Parathyroid adenoma (tissue), 2 donors: ENCODE data around the gene NPHS1.

Experiments used
- H2AFZ ChIP-seq: fragments of 300-600 bp; sonication (generic); one replicate; pipeline ENCODE4 v1.7.0; 2017; ENCODE audit warnings: antibody characterized with exemption, mild to moderate bottlenecking
- H3K27ac ChIP-seq: fragments of 300-600 bp; sonication (generic); one replicate; pipeline ENCODE4 v1.7.0; 2017
- H3K27me3 ChIP-seq: fragments of 300-600 bp; sonication (generic); one replicate; pipeline ENCODE4 v1.7.0; 2017; ENCODE audit warnings: low read length; ENCODE audit not compliant: control insufficient read depth, insufficient read depth
- H3K36me3 ChIP-seq: fragments of 300-600 bp; sonication (generic); one replicate; pipeline ENCODE4 v1.7.0; 2017; ENCODE audit warnings: low read length; ENCODE audit not compliant: control insufficient read depth, insufficient read depth
- H3K4me1 ChIP-seq: fragments of 300-600 bp; sonication (generic); one replicate; pipeline ENCODE4 v1.7.0; 2017; ENCODE audit warnings: control low read depth
- H3K4me2 ChIP-seq: fragments of 300-600 bp; sonication (generic); one replicate; pipeline ENCODE4 v1.7.0; 2017; ENCODE audit warnings: low read length
- H3K4me3 ChIP-seq: fragments of 300-600 bp; sonication (generic); one replicate; pipeline ENCODE4 v1.7.0; 2017; ENCODE audit warnings: low read depth, low read length
- H3K79me2 ChIP-seq: fragments of 300-600 bp; sonication (generic); one replicate; pipeline ENCODE4 v1.7.0; 2017; ENCODE audit warnings: control low read depth
- H3K9ac ChIP-seq: fragments of 300-600 bp; sonication (generic); one replicate; pipeline ENCODE4 v1.7.0; 2017; ENCODE audit warnings: mild to moderate bottlenecking
- H3K9me3 ChIP-seq: fragments of 300-600 bp; sonication (generic); one replicate; pipeline ENCODE4 v1.7.0; 2017; ENCODE audit warnings: low read length; ENCODE audit not compliant: control insufficient read depth
- CTCF ChIP-seq: fragments of 300-600 bp; sonication (generic); IDR thresholded peaks from one replicate; pipeline ENCODE4 v1.7.0; 2017; ENCODE audit warnings: antibody characterized with exemption, mild to moderate bottlenecking
- donor health status: primary hyperparathyroidism.

The NPHS1 gene

GRCh38 chr19:35784503-35785338 is 67.6 kb downstream of the NPHS1 start:
- no peaks in the 10 kb centered on the region for H3K79me2 ChIP-seq

DNA sequence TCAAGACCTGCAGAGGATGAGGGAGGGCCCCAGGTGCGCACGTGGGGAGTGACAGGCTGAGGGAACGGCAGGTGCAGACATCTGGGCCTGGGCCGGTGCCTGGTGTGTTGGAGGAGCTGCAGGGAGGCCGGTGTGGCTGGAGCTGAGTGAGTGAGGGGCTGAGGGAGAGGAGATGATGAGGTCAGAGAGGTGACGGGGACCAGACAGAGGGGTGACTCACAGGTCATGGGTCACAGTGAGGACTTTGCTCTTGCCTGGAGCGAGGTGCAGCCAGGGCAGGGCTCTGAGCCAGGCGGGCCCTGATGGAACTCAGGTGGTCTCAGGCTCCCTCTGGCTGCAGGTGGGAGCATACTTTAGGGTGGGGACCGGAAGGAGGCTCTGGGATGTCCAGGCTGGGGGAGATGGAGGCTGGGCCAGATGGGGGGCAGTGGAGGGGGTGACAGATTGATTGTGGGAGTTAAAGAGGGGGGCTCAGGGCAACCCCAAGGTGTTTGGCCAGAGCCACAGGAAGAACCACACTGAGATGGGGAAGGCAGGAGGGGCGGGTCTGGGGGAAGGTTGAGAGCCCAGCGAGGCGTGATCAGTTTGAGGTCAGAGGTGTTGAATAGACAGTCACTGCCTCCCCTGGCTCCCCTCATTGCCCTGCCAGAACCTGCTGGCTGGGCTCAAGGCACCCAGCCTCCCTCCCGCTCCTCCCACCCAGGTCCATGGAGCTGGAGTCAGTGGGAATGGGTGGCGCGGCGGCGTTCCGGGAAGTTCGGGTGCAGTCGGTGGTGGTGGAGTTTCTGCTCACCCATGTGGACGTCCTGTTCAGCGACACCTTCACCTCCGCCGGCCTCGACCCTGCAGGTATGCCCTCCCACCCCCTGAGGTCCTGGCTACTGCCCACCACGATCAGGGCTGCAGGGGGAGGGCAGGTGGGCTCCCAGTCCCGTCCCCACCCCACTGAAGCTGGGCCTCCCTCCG is 68.6 kb downstream of the NPHS1 start:
- H3K9ac ChIP-seq, result no peak overlapping the region
- no peaks in the 10 kb centered on the region for H3K4me1 ChIP-seq
- H3K79me2 ChIP-seq, result no peaks in the 10 kb centered on the region
- TF ChIP-seq CTCF, result no peak
- H3K27ac ChIP-seq, result no peak overlapping the region
- H3K4me2 ChIP-seq, result no peak overlapping the region
- H3K27me3 ChIP-seq, result no peaks in the 10 kb centered on the region
- H3K36me3 ChIP-seq, result no peaks in the 10 kb centered on the region
- H3K4me3 ChIP-seq, result no peak overlapping the region
- no peak overlapping the region for H2AFZ ChIP-seq
- H3K9me3 ChIP-seq, result no peaks in the 10 kb centered on the region

More at GRCh38 chr19:35784503-35785338, 67.6 kb downstream of the NPHS1 start:
- H3K36me3 ChIP-seq, result no peaks in the 10 kb centered on the region
- no peaks in the 10 kb centered on the region for H3K4me1 ChIP-seq
- no peak overlapping the region for H3K27ac ChIP-seq
- H3K4me2 ChIP-seq, result no peak overlapping the region
- H3K4me3 ChIP-seq, result no peak overlapping the region
- H3K9me3 ChIP-seq, result no peaks in the 10 kb centered on the region
- no peaks in the 10 kb centered on the region for H3K27me3 ChIP-seq
- no peak for TF ChIP-seq CTCF
- H2AFZ ChIP-seq, result no peak overlapping the region
- no peak overlapping the region for H3K9ac ChIP-seq

DNA sequence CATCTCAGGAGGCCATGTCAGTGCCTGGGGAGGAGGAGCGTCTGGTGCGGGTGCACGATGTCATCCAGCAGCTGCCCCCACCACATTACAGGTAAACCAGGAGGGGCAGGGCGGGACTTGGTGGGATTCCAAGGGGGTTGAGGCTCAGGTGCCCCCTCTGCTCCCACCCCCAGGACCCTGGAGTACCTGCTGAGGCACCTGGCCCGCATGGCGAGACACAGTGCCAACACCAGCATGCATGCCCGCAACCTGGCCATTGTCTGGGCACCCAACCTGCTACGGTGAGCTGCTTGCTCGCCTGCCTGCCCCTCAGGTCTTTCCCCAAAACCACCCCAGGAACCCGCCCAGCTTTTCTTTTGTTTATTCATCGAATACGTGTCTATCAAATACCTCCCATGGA is 69.7 kb downstream of the NPHS1 start:
- H2AFZ ChIP-seq, result no peak overlapping the region
- no peaks in the 10 kb centered on the region for H3K79me2 ChIP-seq
- H3K4me1 ChIP-seq, result no peaks in the 10 kb centered on the region
- H3K9me3 ChIP-seq, result no peaks in the 10 kb centered on the region
- H3K27ac ChIP-seq, result no peak overlapping the region
- H3K27me3 ChIP-seq, result no peaks in the 10 kb centered on the region
- no peaks in the 10 kb centered on the region for H3K36me3 ChIP-seq
- H3K4me2 ChIP-seq, result no peak overlapping the region
- H3K9ac ChIP-seq, result no peak overlapping the region
- H3K4me3 ChIP-seq, result no peak overlapping the region
- no peak for TF ChIP-seq CTCF

- H3K9me3 ChIP-seq, result no peaks in the 10 kb centered on the region
- no peaks in the 10 kb centered on the region for H3K4me1 ChIP-seq
- H3K36me3 ChIP-seq, result no peaks in the 10 kb centered on the region
- no peak overlapping the region for H3K4me3 ChIP-seq
- H3K79me2 ChIP-seq, result no peaks in the 10 kb centered on the region
- H3K27me3 ChIP-seq, result no peaks in the 10 kb centered on the region
- TF ChIP-seq CTCF, result no peak
- H3K27ac ChIP-seq, result no peak overlapping the region
- no peak overlapping the region for H3K4me2 ChIP-seq
- H3K9ac ChIP-seq, result no peak overlapping the region
- no peak overlapping the region for H2AFZ ChIP-seq
Measured at GRCh38 chr19:35781650-35782049, 70.7 kb downstream of the NPHS1 start.
